HepG2 (cell line): ENCODE results near the gene L3MBTL4. TPM values are rescaled to one million over a fixed set of nuclear protein-coding genes. Genes with fewer than 3 reads are reported as not detected.

Experiments
- ATM ChIP-seq: fragments of 450-650 bp; IDR thresholded peaks from 2 replicates; pipeline ENCODE4 v1.7.1; 2017; ENCODE audit warnings: mild to moderate bottlenecking, borderline replicate concordance
- FOXP1 ChIP-seq, 2 experiments: fragments of 450-650 bp in 1 of 2; IDR thresholded peaks; 2 replicates each; pipeline ENCODE4 v1.6.1; 2017 to 2018; ENCODE audit warnings: antibody characterized with exemption in 1 of 2
- GMEB1 ChIP-seq: sonication (generic); formaldehyde crosslinking; IDR thresholded peaks from 2 replicates; pipeline ENCODE4 v1.5.1; 2020; ENCODE audit warnings: missing genetic modification reagents, mild to moderate bottlenecking, borderline replicate concordance
- HIC2 ChIP-seq: sonication (generic); formaldehyde crosslinking; IDR thresholded peaks from 2 replicates; pipeline ENCODE4 v1.9.0; 2022; ENCODE audit warnings: low read depth, missing genetic modification reagents
- HMGA1 ChIP-seq: sonication (generic); formaldehyde crosslinking; conservative IDR thresholded peaks from 2 replicates; pipeline ENCODE4 v1.4.0; 2020; ENCODE audit warnings: missing genetic modification reagents
- HNF4A ChIP-seq: sonication (generic); formaldehyde crosslinking; IDR thresholded peaks from 2 replicates; pipeline ENCODE4 v1.4.0; 2020; ENCODE audit warnings: missing genetic modification reagents
- HOXA3 ChIP-seq: sonication (generic); formaldehyde crosslinking; IDR thresholded peaks from 2 replicates; pipeline ENCODE4 v1.5.0; 2020; ENCODE audit warnings: missing genetic modification reagents
- MIXL1 ChIP-seq: IDR thresholded peaks from 2 replicates; pipeline ENCODE4 v1.6.1; 2016
- MLXIP ChIP-seq: sonication (generic); formaldehyde crosslinking; IDR thresholded peaks from 2 replicates; pipeline ENCODE4 v1.9.0; 2021; ENCODE audit warnings: missing genetic modification reagents, borderline replicate concordance
- NFAT5 ChIP-seq: sonication (generic); formaldehyde crosslinking; IDR thresholded peaks from 2 replicates; pipeline ENCODE4 v1.4.0; 2020; ENCODE audit warnings: missing genetic modification reagents
- PBX2 ChIP-seq: IDR thresholded peaks from 2 replicates; pipeline ENCODE4 v1.6.1; 2016; ENCODE audit warnings: control low read depth
- PITX1 ChIP-seq: sonication (generic); formaldehyde crosslinking; IDR thresholded peaks from 2 replicates; pipeline ENCODE4 v1.5.1; 2020; ENCODE audit warnings: mild to moderate bottlenecking, missing genetic modification reagents
- SRY ChIP-seq: sonication (generic); formaldehyde crosslinking; IDR thresholded peaks from 2 replicates; pipeline ENCODE4 v1.8.0; 2022; ENCODE audit warnings: mild to moderate bottlenecking, missing genetic modification reagents
- TARDBP ChIP-seq: sonication (generic); formaldehyde crosslinking; IDR thresholded peaks from 2 replicates; pipeline ENCODE4 v1.8.0; 2022; ENCODE audit warnings: mild to moderate bottlenecking, missing genetic modification reagents
- U2AF1 ChIP-seq: fragments of 200-400 bp; formaldehyde crosslinking; optimal IDR thresholded peaks from 2 replicates; pipeline ENCODE3; 2017; ENCODE audit warnings: mild to moderate bottlenecking, low read depth, low read length
- ZNF556 ChIP-seq: sonication (generic); formaldehyde crosslinking; IDR thresholded peaks from 2 replicates; pipeline ENCODE4 v1.4.0; 2020; ENCODE audit warnings: mild to moderate bottlenecking, missing genetic modification reagents, borderline replicate concordance
- polyA plus RNA-seq, 8 experiments: library from polyadenylated mRNA; depleted of rRNA in 3 of 8; stranded (reverse) in 7 of 8; unstranded in 1 of 8; fragments of >200 nt; fragmentation: Illumina TruSeq in 4 of 8; extraction: Trizol in 4 of 8; gene quantifications; 2 replicates each; pipeline versions ENCODE4 v1.2.1 to v1.2.3, GENCODE V29; 2011 to 2016; ENCODE audit warnings: low read depth in 4 of 8, missing spikeins in 1 of 8, mixed read lengths in 1 of 8; ENCODE audit not compliant: insufficient read depth in 1 of 8
- total RNA-seq, 5 experiments: library from RNA; depleted of rRNA; stranded (reverse); fragments of >200 nt; fragmentation: Illumina TruSeq; extraction: Trizol; gene quantifications; 2 replicates each; pipeline ENCODE4 v1.2.3, GENCODE V29; 2016; ENCODE audit warnings: low read depth in 1 of 5

The L3MBTL4 gene
- total and polyA plus RNA-seq, 2 of the 13 experiments (the other 11 are each of a cell fraction or from before 2014, with no cell fraction given): 10.8 to 13.3 TPM

- TF ChIP-seq ZNF556 (CRISPR knock-in tag) (no peak; the same call in 1 of the 2 replicates), PITX1 (CRISPR knock-in tag) (peak; percentile 56; the same call in 1 of the 2 replicates), MLXIP (no peak), FOXP1 (IDR thresholded peaks at IDR 0.05) (no peak), FOXP1 (CRISPR knock-in tag; IDR thresholded peaks at IDR 0.05) (peak; percentile 89), ATM (no peak), GMEB1 (peak; percentile 26; the same call in 1 of the 2 replicates), SRY (CRISPR knock-in tag) (no peak), HMGA1 (CRISPR knock-in tag) (no peak), TARDBP (CRISPR knock-in tag) (peak; percentile 34; the same call in 1 of the 2 replicates), HNF4A (CRISPR knock-in tag) (peak; percentile 83), PBX2 (CRISPR knock-in tag) (peak; percentile 33), MIXL1 (peak; percentile 85), NFAT5 (CRISPR knock-in tag) (no peak), U2AF1 (no peak), HOXA3 (CRISPR knock-in tag) (peak; percentile 56), HIC2 (CRISPR knock-in tag) (peak; percentile 98)
Measured at GRCh38 chr18:6370886-6371635, 43.6 kb downstream of the L3MBTL4 start (continued).
